H1 (cell line): ENCODE measurements around the gene ITGA11. TPM values are rescaled to one million over a fixed set of nuclear protein-coding genes. Genes with fewer than 3 reads are reported as not detected.

ENCODE experiments used
- CTCF ChIA-PET: fragments of 300-600 bp; sonication (Branson Sonifier 250); formaldehyde crosslinking; loops from one replicate; lab custom pipeline; 2021; ENCODE audit not compliant: partially characterized antibody; lab: Charles Lee
- POLR2A ChIA-PET: fragments of 300-600 bp; sonication (Branson Sonifier 250); formaldehyde crosslinking; loops from one replicate; lab custom pipeline; 2021; ENCODE audit warnings: inconsistent platforms; ENCODE audit not compliant: partially characterized antibody; lab: Charles Lee
- DNase-seq, 2 experiments: peaks; one replicate each; pipeline versions ENCODE4 v3.0.0 to v3.0.0-alpha.2; 2010 to 2022; ENCODE audit warnings: low spot score in 2 of 2, low read depth in 1 of 2, mixed read lengths in 1 of 2
- FAIRE-seq: peaks from 2 replicates; lab custom pipeline; 2011; peaks lifted over from hg19 to GRCh38; lab: Jason Lieb, UNC
- H2AFZ ChIP-seq: 2 replicates; pipeline ENCODE4 v1.8.1; 2012; ENCODE audit warnings: low read length, inconsistent platforms
- H2AK5ac ChIP-seq: 2 replicates; pipeline ENCODE4 v1.6.1; 2013; ENCODE audit warnings: low read depth, low read length
- H2BK120ac ChIP-seq: replicated peaks from 2 replicates; pipeline ENCODE3; 2013; ENCODE audit warnings: low read depth, low read length, inconsistent platforms
- H2BK12ac ChIP-seq: 2 replicates; pipeline ENCODE4 v1.6.1; 2013; ENCODE audit warnings: low read depth, low read length
- H2BK15ac ChIP-seq: 2 replicates; pipeline ENCODE4 v1.6.1; 2013; ENCODE audit warnings: low read length
- H2BK20ac ChIP-seq: 2 replicates; pipeline ENCODE4 v1.6.1; 2013; ENCODE audit warnings: low read length
- H2BK5ac ChIP-seq: 2 replicates; pipeline ENCODE4 v1.6.1; 2013; ENCODE audit warnings: low read depth, low read length
- H3K14ac ChIP-seq: 2 replicates; pipeline ENCODE4 v1.6.1; 2013; ENCODE audit warnings: inconsistent platforms; ENCODE audit not compliant: insufficient read length
- H3K18ac ChIP-seq: 2 replicates; pipeline ENCODE4 v1.6.1; 2013; ENCODE audit warnings: low read length; ENCODE audit errors: extremely low read depth
- H3K23ac ChIP-seq: 2 replicates; pipeline ENCODE4 v1.6.1; 2013; ENCODE audit warnings: inconsistent platforms; ENCODE audit not compliant: insufficient read length
- H3K23me2 ChIP-seq: 2 replicates; pipeline ENCODE4 v1.6.1; 2013; ENCODE audit warnings: low read depth, low read length
- H3K27ac ChIP-seq: 2 replicates; pipeline ENCODE4 v1.6.1; 2011; ENCODE audit warnings: low read depth, low read length, inconsistent platforms
- H3K27me3 ChIP-seq, 4 experiments: replicated peaks in 1 of 4; 1 replicate in 1 of 4; 2 replicates in 3 of 4; pipeline versions ENCODE4 v1.6.1 to v1.8.1; 2011 to 2013; ENCODE audit warnings: low read length in 3 of 4, mild to moderate bottlenecking in 3 of 4, inconsistent platforms in 2 of 4, mixed read lengths in 2 of 4, moderate library complexity in 1 of 4; ENCODE audit not compliant: control insufficient read depth in 3 of 4, insufficient read depth in 3 of 4; ENCODE audit errors: extremely low read depth in 1 of 4
- H3K36me3 ChIP-seq, 4 experiments: 2 replicates each; pipeline versions ENCODE4 v1.6.1 to v1.8.1; 2011 to 2013; ENCODE audit warnings: mild to moderate bottlenecking in 4 of 4, low read length in 3 of 4, moderate library complexity in 2 of 4, control low read depth in 1 of 4, inconsistent platforms in 1 of 4; ENCODE audit not compliant: insufficient read depth in 4 of 4, control insufficient read depth in 2 of 4
- H3K4ac ChIP-seq: replicated peaks from 2 replicates; pipeline ENCODE3; 2013; ENCODE audit warnings: low read length, low read depth, mixed read lengths, inconsistent platforms; ENCODE audit not compliant: insufficient read length
- H3K4me1 ChIP-seq, 4 experiments: replicated peaks in 1 of 4; 1 replicate in 1 of 4; 2 replicates in 3 of 4; pipeline versions ENCODE4 v1.6.1 to v1.8.1; 2011 to 2013; ENCODE audit warnings: low read length in 3 of 4, inconsistent platforms in 2 of 4, mixed read lengths in 1 of 4; ENCODE audit not compliant: insufficient read depth in 4 of 4, control insufficient read depth in 3 of 4
- H3K4me2 ChIP-seq, 2 experiments: 2 replicates each; pipeline versions ENCODE4 v1.6.1 to v1.8.1; 2011 to 2013; ENCODE audit warnings: low read depth in 2 of 2, low read length in 2 of 2, control low read depth in 1 of 2, inconsistent platforms in 1 of 2, mild to moderate bottlenecking in 1 of 2; ENCODE audit not compliant: insufficient read depth in 1 of 2
- H3K4me3 ChIP-seq, 4 experiments: fragments of 200-600, 300-600 bp in 1 of 4; sonication (generic), shearing (Covaris generic), sonication (Bioruptor Twin) in 1 of 4; 2 replicates each; pipeline versions ENCODE4 v1.5.1 to v1.8.1; 2011 to 2016; ENCODE audit warnings: low read length in 4 of 4, low read depth in 3 of 4, control low read depth in 2 of 4, inconsistent platforms in 2 of 4, mild to moderate bottlenecking in 2 of 4, mixed read lengths in 1 of 4, moderate library complexity in 1 of 4; ENCODE audit not compliant: insufficient read depth in 2 of 4; ENCODE audit errors: extremely low read depth in 1 of 4
- H3K56ac ChIP-seq: replicated peaks from 2 replicates; pipeline ENCODE3; 2013; ENCODE audit warnings: low read depth, mild to moderate bottlenecking, mixed read lengths, low read length, inconsistent platforms; ENCODE audit not compliant: insufficient read length
- H3K79me1 ChIP-seq: 2 replicates; pipeline ENCODE4 v1.6.1; 2013; ENCODE audit warnings: low read depth, low read length, control low read depth
- H3K79me2 ChIP-seq, 2 experiments: 2 replicates each; pipeline versions ENCODE4 v1.6.1 to v1.8.1; 2012 to 2013; ENCODE audit warnings: low read length in 2 of 2, mild to moderate bottlenecking in 2 of 2, inconsistent platforms in 1 of 2; ENCODE audit not compliant: insufficient read depth in 2 of 2, control insufficient read depth in 1 of 2
- H3K9ac ChIP-seq, 4 experiments: replicated peaks in 1 of 4; 1 replicate in 1 of 4; 2 replicates in 3 of 4; pipeline versions ENCODE4 v1.6.1 to v1.8.1; 2011 to 2013; ENCODE audit warnings: low read depth in 3 of 4, low read length in 3 of 4, control low read depth in 2 of 4, mild to moderate bottlenecking in 2 of 4, moderate library complexity in 2 of 4, inconsistent platforms in 1 of 4; ENCODE audit errors: extremely low read depth in 1 of 4
- H3K9me3 ChIP-seq, 2 experiments: 2 replicates each; pipeline versions ENCODE4 v1.6.1 to v1.8.1; 2012 to 2013; ENCODE audit warnings: mild to moderate bottlenecking in 2 of 2, moderate library complexity in 2 of 2, control low read depth in 1 of 2, inconsistent platforms in 1 of 2, low read depth in 1 of 2, low read length in 1 of 2, mixed read lengths in 1 of 2; ENCODE audit not compliant: insufficient read depth in 2 of 2
- H4K20me1 ChIP-seq, 2 experiments: replicated peaks in 1 of 2; 2 replicates each; pipeline versions ENCODE3 to v1.8.1; 2011 to 2013; ENCODE audit warnings: inconsistent platforms in 2 of 2, low read length in 2 of 2, mild to moderate bottlenecking in 1 of 2; ENCODE audit not compliant: insufficient read depth in 2 of 2, control insufficient read depth in 1 of 2
- H4K5ac ChIP-seq: 2 replicates; pipeline ENCODE4 v1.6.1; 2013; ENCODE audit warnings: low read length, low read depth, mixed read lengths, inconsistent platforms; ENCODE audit not compliant: insufficient read length
- H4K8ac ChIP-seq: 2 replicates; pipeline ENCODE4 v1.8.0; 2013; ENCODE audit warnings: mild to moderate bottlenecking, moderate library complexity, low read length, inconsistent platforms; ENCODE audit not compliant: insufficient read depth; ENCODE audit errors: extremely low read depth
- H4K91ac ChIP-seq: replicated peaks from 2 replicates; pipeline ENCODE3; 2013; ENCODE audit warnings: low read length, mixed read lengths, inconsistent platforms; ENCODE audit not compliant: insufficient read length
- ASH2L ChIP-seq: fragments of 200-600, 300-600 bp; sonication (generic); IDR thresholded peaks from one replicate; pipeline ENCODE4 v1.7.1; 2017; ENCODE audit warnings: low read length
- BRCA1 ChIP-seq: IDR thresholded peaks from 2 replicates; pipeline ENCODE4 v1.6.1; 2012; ENCODE audit warnings: low read depth, low read length, improper control_type of control experiment
- CHD2 ChIP-seq: IDR thresholded peaks from 2 replicates; pipeline ENCODE4 v1.6.1; 2012; ENCODE audit warnings: low read length, improper control_type of control experiment
- EP300 ChIP-seq, 2 experiments: IDR thresholded peaks; 1 replicate in 1 of 2; 2 replicates in 1 of 2; pipeline ENCODE4 v1.6.1; 2011 to 2012; ENCODE audit warnings: low read depth in 2 of 2, low read length in 2 of 2, mild to moderate bottlenecking in 2 of 2, borderline replicate concordance in 1 of 2, inconsistent platforms in 1 of 2, moderate library complexity in 1 of 2
- GTF2F1 ChIP-seq: IDR thresholded peaks from 2 replicates; pipeline ENCODE4 v1.6.1; 2012; ENCODE audit warnings: low read depth, low read length, improper control_type of control experiment, borderline replicate concordance
- NRF1 ChIP-seq: IDR thresholded peaks from 2 replicates; pipeline ENCODE4 v1.6.1; 2011; ENCODE audit warnings: mild to moderate bottlenecking, low read depth, low read length, improper control_type of control experiment
- POLR2AphosphoS5 ChIP-seq: IDR thresholded peaks from 2 replicates; pipeline ENCODE4 v1.6.1; 2011; ENCODE audit warnings: low read depth, low read length
- SAP30 ChIP-seq: fragments of 300-600 bp; sonication (generic); IDR thresholded peaks from 2 replicates; pipeline ENCODE4 v1.7.1; 2012; ENCODE audit warnings: low read length, moderate library complexity, mild to moderate bottlenecking, inconsistent platforms; ENCODE audit not compliant: insufficient read depth, insufficient replicate concordance
- SIX5 ChIP-seq: IDR thresholded peaks from 2 replicates; pipeline ENCODE4 v1.6.1; 2011; ENCODE audit warnings: mild to moderate bottlenecking, low read depth, low read length
- SP1 ChIP-seq: IDR thresholded peaks from 2 replicates; pipeline ENCODE4 v1.6.1; 2011; ENCODE audit warnings: low read depth, low read length
- SRF ChIP-seq: IDR thresholded peaks from 2 replicates; pipeline ENCODE4 v1.6.1; 2011; ENCODE audit warnings: mild to moderate bottlenecking, low read depth, low read length, moderate library complexity
- SUZ12 ChIP-seq: fragments of 200-600 bp; sonication (generic); IDR thresholded peaks from 2 replicates; pipeline ENCODE4 v1.6.1; 2012; ENCODE audit warnings: mild to moderate bottlenecking, inconsistent platforms, low read length, moderate library complexity, mixed read lengths
- ZNF274 ChIP-seq: IDR thresholded peaks from 2 replicates; pipeline ENCODE4 v1.7.0; 2012; ENCODE audit warnings: low read length, borderline replicate concordance; ENCODE audit errors: extremely low read depth
- WGBS, 2 experiments: shearing (Covaris generic) in 1 of 2; methylation state at CpG; one replicate each; pipeline versions ENCODE4 v1.1.6 to v1.1.7; 2013 to 2015; ENCODE audit warnings: low lambda C conversion rate in 2 of 2, mixed read lengths in 2 of 2, inconsistent platforms in 1 of 2, low coverage in 1 of 2, missing lambda C conversion rate in 1 of 2; ENCODE audit not compliant: insufficient replicate concordance in 2 of 2, insufficient coverage in 1 of 2, insufficient read length in 1 of 2; ENCODE audit errors: extremely low coverage in 1 of 2, missing lambda C conversion rate in 1 of 2; 5-methylcytosine and 5-hydroxymethylcytosine counted together
- polyA plus RNA-seq, 7 experiments: library from polyadenylated mRNA; depleted of rRNA in 3 of 7; stranded (reverse) in 5 of 7; unstranded in 2 of 7; fragments of >200 nt in 5 of 7; fragments of 200-250 nt in 2 of 7; gene quantifications; 1 replicate in 5 of 7; 2 replicates in 1 of 7; 4 replicates in 1 of 7; pipeline versions ENCODE4 v1.2.1 to v1.2.3, GENCODE V29; 2011 to 2013; ENCODE audit warnings: missing spikeins in 2 of 7, mixed read lengths in 2 of 7
- total RNA-seq: library from RNA; stranded (reverse); fragmentation: NEBNext Ultra II Directional; extraction: Animal tissue kit (Norgen Biotek cat#: 25700); gene quantifications from 2 replicates; pipeline ENCODE4 v1.2.1, GENCODE V29; 2021

Gene ITGA11
- total and polyA plus RNA-seq, 2 of the 8 experiments (the other 6 are each of a cell fraction or from before 2014, with no cell fraction given), result 0.05 to 0.06 TPM

- no peak overlapping the region for H2BK120ac ChIP-seq
- H3K79me1 ChIP-seq, result no peaks in the 10 kb centered on the region
- no peak overlapping the region for H3K23ac ChIP-seq
- H2AK5ac ChIP-seq, result no peak overlapping the region
- ChIA-PET POLR2A (interaction anchor here (0.9 to 2.2 kb wide), 5 partner anchors 16 to 73 kb away, joined by 3 to 6 read pairs (median 4); no protein-coding TSS in a partner anchor), CTCF (interaction anchor here (0.7 to 11.3 kb wide), 3 partner anchors 6 to 1275 kb away, joined by 3 to 85 read pairs (median 5); no protein-coding TSS in a partner anchor)
- no peak overlapping the region for H3K9ac ChIP-seq
- no peak overlapping the region for H3K4ac ChIP-seq
- H4K8ac ChIP-seq, result no peak overlapping the region
- no peak overlapping the region for H3K27ac ChIP-seq
- H3K23me2 ChIP-seq, result no peaks in the 10 kb centered on the region; the same call in 1 of the 2 replicates
- peaks cover 0 to 6% of the 10 kb centered on the region in 2 experiments; a peak in 1 of 4 replicates for H3K79me2 ChIP-seq
- H3K4me3 ChIP-seq, result no peak overlapping the region
- no peak for FAIRE-seq
- no peaks in the 10 kb centered on the region for H3K9me3 ChIP-seq
- no peak for DNase-seq
- H4K5ac ChIP-seq, result no peak overlapping the region
- no peak overlapping the region for H4K91ac ChIP-seq
- H2BK20ac ChIP-seq, result no peak overlapping the region
- TF ChIP-seq POLR2AphosphoS5, result no peak
- no peak for TF ChIP-seq NRF1
- TF ChIP-seq SP1, result no peak
- no peak for TF ChIP-seq CHD2
- TF ChIP-seq SUZ12, result no peak
- no peak for TF ChIP-seq SIX5
- no peak for TF ChIP-seq SAP30
- no peak for TF ChIP-seq SRF
- no peak for TF ChIP-seq EP300 (IDR thresholded peaks at IDR 0.05; ENCODE audit: borderline replicate concordance in 1 of 2, low read depth in 2 of 2, low read length in 2 of 2)
- TF ChIP-seq BRCA1, result no peak
- TF ChIP-seq ZNF274, result no peak
- TF ChIP-seq ASH2L, result no peak
- no peak for TF ChIP-seq GTF2F1
- no peak overlapping the region for H2BK5ac ChIP-seq
- peaks cover 0 to 5% (median 2%) of the 10 kb centered on the region in 4 experiments; a peak in 4 of 7 replicates for H3K4me1 ChIP-seq
- peaks cover 1 to 2% of the 10 kb centered on the region in 2 experiments for H4K20me1 ChIP-seq
- H3K18ac ChIP-seq, result no peak overlapping the region
- no peak overlapping the region for H2BK15ac ChIP-seq
- H3K14ac ChIP-seq, result no peak overlapping the region
- 98% methylated on average over 6 of the region's 6 CpGs; no CpG with 5 or more reads in 1 of the 2 experiments for whole genome bisulfite sequencing, 2 experiments
- no peak overlapping the region for H3K4me2 ChIP-seq
- H3K36me3 ChIP-seq, result 0 out of 8 replicates have a peak, but pooled peaks cover 0 to 3% (median 1%) of the 10 kb centered on the region in 4 experiments
- H3K56ac ChIP-seq, result no peak overlapping the region
- H3K27me3 ChIP-seq, result no peaks in the 10 kb centered on the region
- no peak overlapping the region for H2AFZ ChIP-seq
- no peak overlapping the region for H2BK12ac ChIP-seq
Measured at GRCh38 chr15:68298882-68299381, 133.0 kb downstream of the ITGA11 start.
